Effector CD8-positive, alpha-beta T cell (primary cell): Measurements from ENCODE around the gene EFCAB8.
"Not testable (repeated sequence)": the region's sequence is repeated elsewhere in the genome, so short reads cannot be mapped to it uniquely, and the experiment has no call there.

Source experiments
- DNase-seq: peaks from one replicate; lab custom pipeline; 2025; lab: John Stamatoyannopoulos, UW

The EFCAB8 gene

DNA sequence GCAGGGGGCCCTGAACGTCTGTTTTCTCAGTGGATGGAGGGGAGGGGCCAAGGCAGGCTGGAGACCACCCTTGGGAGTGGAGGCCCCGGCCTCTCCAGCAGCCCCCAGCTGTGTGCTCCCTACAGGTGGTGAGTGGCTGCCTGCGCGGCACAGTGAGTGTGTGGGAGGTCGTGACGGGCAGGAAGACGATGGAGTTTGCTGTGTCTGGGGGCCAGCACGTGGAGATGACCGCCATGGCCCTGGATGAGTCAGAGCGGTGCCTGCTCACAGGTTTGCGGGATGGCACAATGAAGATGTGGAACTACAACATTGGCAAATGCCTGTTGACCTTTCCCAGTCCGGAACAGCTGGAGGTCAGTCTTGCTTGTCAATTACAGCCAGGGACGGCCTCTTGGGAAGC, 52.6 kb downstream of the EFCAB8 start:
- DNase-seq, result no peak

GRCh38 chr20:32912688-32913087, 54.0 kb downstream of the EFCAB8 start:
- no peak for DNase-seq

GRCh38 chr20:32914031-32914430, 55.3 kb downstream of the EFCAB8 start:
- DNase-seq, result no peak

DNA sequence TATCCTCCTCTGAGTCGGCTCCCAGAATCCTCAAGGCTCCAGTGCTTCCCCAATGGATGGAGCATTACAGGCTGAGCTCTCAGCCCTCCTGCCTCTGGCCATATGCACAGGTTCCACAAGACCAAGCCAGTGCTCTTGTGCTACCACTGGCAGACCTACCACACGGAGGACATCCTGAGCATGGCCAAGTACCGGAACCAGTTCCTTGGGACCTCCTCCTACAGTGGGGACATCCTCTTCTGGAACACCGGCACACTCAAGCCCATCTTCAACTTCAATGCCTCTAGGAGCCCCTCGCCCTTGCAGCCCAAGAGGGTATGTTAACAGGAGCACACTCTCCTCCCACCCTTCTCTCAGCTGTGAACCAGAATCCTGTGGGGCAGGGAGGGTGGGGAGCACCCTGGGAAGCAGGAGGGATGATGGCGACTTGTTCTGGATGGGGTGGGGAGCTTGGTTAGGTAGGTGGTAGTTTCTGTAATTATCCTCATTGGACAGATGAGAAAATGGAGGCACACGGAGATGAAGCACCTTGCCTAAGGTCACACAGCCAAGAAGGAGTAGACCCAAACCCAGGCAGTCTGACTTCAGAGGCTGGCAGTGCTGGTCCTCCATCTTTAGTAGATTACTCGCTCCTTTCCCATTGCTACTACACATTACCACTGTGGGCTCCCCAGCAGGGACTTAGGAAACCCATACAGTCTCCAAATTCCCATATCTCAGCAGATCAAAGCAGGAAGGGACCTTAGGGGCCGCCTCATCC, 58.6 kb downstream of the EFCAB8 start:
- no peak for DNase-seq

DNA sequence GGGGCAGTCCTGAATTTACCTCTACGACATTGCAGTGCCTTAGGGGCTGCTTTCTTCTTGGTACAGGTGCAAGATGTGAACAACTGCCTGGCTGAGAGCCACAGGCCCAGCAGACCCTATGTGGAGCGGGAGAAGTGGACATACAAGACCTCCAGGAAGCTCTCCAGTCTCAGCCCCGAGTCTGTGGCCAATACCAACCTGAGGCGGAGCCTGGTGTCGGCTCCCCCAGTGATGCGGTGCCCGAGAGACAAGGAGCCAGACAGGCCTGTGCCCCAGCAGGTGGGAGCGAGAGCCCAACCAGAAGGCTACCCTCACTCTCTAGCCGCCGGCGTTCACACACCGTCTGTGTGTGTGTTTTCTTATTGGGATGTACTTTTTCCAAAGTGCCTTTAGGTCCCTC, 59.6 kb downstream of the EFCAB8 start:
- no peak for DNase-seq

GRCh38 chr20:32918751-32919150, 60.0 kb downstream of the EFCAB8 start:
- no peak for DNase-seq

GRCh38 chr20:32920066-32920465, 61.3 kb downstream of the EFCAB8 start:
- no peak for DNase-seq

GRCh38 chr20:32920530-32921298, 62.0 kb downstream of the EFCAB8 start:
- DNase-seq, result no peak

GRCh38 chr20:32922466-32922865, 63.7 kb downstream of the EFCAB8 start:
- no peak for DNase-seq

GRCh38 chr20:32924781-32925180, 66.1 kb downstream of the EFCAB8 start:
- no peak for DNase-seq

DNA sequence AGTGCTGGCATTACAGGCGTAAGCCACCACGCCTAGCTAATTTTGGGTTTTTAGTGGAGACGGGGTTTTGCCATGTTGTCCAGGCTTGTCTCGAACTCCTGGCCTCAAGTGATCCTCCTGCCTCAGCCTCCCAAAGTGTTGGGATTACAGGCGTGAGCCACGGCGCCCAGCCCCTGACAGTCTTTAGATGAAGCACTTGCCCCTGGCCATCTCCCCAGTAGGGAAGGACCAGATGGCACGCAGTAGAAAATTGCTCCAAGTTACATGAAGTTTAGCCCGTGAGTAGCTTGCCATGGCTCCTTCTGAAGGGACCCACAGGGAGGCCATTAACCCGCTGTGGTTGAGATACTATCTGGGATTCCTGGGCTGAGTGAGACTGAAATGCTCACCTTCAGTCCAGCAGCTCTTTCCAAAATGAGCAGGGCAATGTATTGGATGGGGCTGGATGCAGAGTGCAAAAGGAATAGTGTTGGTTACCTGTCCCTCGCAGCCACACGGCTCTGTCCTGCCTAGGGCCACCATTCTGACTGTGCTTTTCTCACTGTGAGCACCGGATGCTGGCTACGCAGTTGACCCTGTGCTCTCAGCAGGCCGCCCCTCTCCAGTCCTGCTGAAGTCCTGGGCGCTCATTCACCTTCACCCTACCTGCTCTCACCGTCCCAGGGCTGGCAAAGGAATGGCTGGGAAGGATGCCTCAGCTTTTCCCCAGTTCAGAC, 66.9 kb downstream of the EFCAB8 start:
- no peak for DNase-seq

DNA sequence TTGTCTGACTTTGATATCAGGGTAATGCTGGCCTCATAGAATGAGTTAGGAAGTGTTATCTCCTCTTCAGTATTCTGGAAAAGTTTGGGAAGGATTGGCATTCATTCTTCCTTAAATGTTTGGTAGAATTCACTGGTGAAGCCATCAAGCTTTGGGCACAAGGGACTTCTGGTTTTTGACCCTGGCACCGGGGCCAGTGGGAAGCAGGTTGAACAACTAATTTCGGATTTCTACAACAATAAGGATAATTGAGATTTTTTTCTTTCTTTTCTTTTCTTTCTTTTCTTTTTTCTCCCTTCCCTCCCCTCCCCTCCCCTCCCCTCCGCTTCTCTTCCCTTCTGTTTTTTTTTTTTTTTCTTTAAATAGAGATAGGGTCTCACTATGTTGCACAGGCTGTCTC, 70.4 kb downstream of the EFCAB8 start:
- DNase-seq, result no peak

DNA sequence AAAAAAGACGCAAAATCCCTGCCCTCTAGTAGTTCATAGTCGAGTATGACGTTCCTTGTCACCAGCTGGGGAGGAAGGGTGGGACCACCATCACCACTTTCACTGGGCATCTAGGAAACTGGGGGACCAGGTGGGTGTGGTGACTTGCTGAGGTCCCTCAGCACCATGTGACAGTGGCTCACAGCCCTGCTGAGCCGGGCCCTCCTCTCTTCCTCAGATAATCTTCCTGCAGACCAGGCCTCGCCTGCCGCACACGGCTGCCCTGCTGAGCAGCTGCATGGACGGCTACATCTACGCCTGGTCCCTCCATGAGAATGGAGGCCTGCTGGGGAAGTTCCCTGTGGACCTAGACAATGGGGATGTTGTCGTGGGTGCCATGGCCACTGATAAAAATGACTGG, 71.5 kb downstream of the EFCAB8 start:
- no peak for DNase-seq

GRCh38 chr20:32930701-32931100, 72.0 kb downstream of the EFCAB8 start:
- no peak for DNase-seq

GRCh38 chr20:32934580-32934979, 75.9 kb downstream of the EFCAB8 start:
- DNase-seq, result no peak

DNA sequence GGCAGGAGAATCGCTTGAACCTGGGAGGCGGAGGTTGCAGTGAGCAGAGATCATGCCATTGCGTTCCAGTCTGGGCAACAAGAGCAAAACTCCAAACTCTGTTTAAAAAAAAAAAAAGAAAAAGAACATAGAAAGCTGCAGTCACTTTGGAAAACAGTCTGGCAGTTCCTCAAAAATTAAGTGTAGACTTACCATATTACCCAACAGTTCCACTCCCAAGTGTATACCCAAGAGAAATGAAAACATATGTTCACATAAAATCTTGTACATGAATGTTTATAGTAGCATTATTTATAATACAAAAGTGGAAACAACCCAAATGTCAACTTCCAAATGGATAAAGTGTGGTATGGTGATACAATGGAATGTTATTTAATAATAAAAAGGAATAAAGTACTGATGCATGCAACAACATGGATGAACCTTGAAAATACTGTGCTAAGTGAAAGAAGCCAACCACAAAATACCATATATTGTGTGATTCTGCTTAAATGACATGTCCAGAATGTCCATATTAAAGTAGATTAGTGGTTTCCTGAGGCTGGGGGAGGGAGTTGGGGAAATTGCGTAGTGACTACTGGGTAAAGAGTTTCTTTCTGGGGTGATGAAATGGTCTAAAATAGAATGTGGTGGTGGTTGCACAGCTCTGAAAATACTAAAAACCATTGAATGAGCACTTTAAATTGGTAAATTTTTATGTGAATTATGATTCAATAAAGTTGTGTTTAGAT, 82.6 kb downstream of the EFCAB8 start:
- no peak for DNase-seq

DNA sequence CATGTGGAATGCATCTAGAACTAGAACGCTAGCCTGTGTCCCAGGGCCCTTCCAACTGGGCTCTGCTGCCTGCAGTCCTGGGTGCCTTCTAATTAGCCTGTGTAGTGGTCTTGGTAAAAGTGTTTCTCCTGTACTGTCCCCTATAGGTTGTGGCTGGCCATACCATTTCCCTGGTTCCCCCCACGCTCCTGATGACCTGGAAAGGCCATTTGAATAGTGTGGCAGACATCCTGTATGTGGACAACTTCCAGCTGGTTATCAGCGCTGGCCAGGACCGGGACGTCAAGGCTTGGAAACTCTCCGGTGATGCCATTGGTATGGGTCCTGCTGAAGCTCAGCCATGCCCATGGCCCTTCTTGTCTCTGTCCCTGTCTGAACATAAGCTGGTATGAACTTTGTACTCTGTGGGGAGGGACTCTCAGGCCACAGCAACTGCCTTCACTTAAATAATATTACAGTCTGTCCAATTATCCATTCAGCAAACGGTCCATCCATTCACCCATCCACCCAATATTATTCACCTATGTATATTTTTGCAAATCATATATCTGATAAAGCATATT, 84.8 kb downstream of the EFCAB8 start:
- DNase-seq, result no peak

DNA sequence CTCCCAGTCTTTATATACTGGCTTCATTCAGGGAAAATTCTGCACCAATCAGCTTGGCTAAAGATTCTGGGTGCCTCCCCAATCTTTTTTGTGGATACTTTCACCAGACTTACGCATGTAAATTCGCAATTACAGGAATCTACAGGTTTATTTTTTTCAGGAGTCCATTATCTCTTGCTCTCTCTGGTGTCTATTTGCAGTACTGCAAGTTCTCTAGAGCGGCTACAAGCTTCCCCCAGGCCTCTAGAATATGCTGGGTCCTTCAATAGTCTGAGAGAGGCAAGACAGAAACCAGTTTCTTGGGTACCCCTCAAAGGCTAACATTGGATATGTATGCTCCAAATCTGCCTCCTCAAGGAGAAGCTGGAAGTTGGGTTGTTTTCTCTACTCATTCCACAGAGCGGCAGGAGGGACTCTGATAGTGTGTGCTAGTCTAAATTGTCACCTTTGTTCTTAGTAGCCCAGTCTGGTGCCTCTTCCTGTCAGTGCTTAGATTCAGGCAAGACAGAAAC, 87.0 kb downstream of the EFCAB8 start:
- no peak for DNase-seq

DNA sequence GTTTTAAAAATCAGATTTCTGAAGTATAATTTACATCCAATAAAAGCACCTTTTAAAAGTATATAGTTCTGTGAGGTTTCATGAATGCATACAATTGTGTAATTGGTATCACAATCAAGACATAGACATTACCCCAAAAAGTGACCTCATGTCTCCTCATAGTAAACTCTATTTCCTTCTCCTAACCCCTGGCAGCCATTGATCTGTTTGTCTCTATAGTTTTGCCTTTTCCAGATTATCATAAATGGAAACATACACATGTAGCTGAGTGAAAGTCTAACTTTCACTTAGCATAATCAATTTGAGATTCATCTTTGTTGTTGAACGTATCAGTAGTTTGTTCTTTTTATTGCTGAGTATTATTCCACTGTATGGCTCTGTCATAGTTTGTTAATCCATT, 87.9 kb downstream of the EFCAB8 start:
- DNase-seq, result no peak

- not testable (repeated sequence) for DNase-seq
Observed at GRCh38 chr20:32950539-32950938, 91.8 kb downstream of the EFCAB8 start.

GRCh38 chr20:32957459-32957858, 98.7 kb downstream of the EFCAB8 start:
- DNase-seq, result no peak

- DNase-seq, result no peak
Observed at GRCh38 chr20:32958574-32958973, 99.9 kb downstream of the EFCAB8 start.
